ENCODE data around the gene DCST1. TPM values are rescaled to one million over a fixed set of nuclear protein-coding genes. Genes with fewer than 3 reads are reported as not detected.

The DCST1 gene
- total and polyA plus RNA-seq, 2 donors (not counting 1 experiment from before 2014, with no cell fraction given) = not detected

GRCh38 chr1:154988058-154988954 lies 45.3 kb upstream of the DCST1 start:
- H3K36me3 ChIP-seq (ENCODE audit: control insufficient read depth, insufficient read depth, low read length) = peaks cover 8% of the 10 kb centered on the region
- H3K79me2 ChIP-seq (ENCODE audit: control insufficient read depth, insufficient read depth, low read length) = peaks cover 12% of the 10 kb centered on the region
- TF ChIP-seq CTCF (conservative IDR thresholded peaks at IDR 0.05 in 1 of 2, IDR thresholded peaks at IDR 0.05 in 1 of 2; ENCODE audit: low read depth in 1 of 2, low read length in 2 of 2) (peak in 1 of 2 donors; percentile 4), EZH2 (IDR thresholded peaks at IDR 0.05; ENCODE audit: low read length, missing control alignments) (no peak)
- no peaks in the 10 kb centered on the region for H3K27me3 ChIP-seq (ENCODE audit: control insufficient read depth, insufficient read depth, low read length)
- H3K27ac ChIP-seq (ENCODE audit: insufficient read depth, low read length) = no peak overlapping the region
- H3K4me2 ChIP-seq (ENCODE audit: extremely low read depth, insufficient read depth, low read length) = no peak overlapping the region
- no peaks in the 10 kb centered on the region for H3K9me3 ChIP-seq (ENCODE audit: control insufficient read depth, insufficient read depth, low read depth, low read length)
- H3K9ac ChIP-seq (ENCODE audit: insufficient read depth, low read length) = no peak overlapping the region
- no peak overlapping the region for H2AFZ ChIP-seq (ENCODE audit: low read length)
- no peak for DNase-seq (ENCODE audit: low read depth in 2 of 2)
- H4K20me1 ChIP-seq (ENCODE audit: control insufficient read depth, extremely low read depth, insufficient read depth, low read length) = no peaks in the 10 kb centered on the region
- no peak overlapping the region for H3K4me3 ChIP-seq (replicated peaks in 1 of 4; ENCODE audit: control extremely low read depth in 1 of 4, insufficient read depth in 1 of 4, low read depth in 3 of 4, low read length in 4 of 4)
- peaks cover 2% of the 10 kb centered on the region for H3K4me1 ChIP-seq (ENCODE audit: control insufficient read depth, extremely low read depth, insufficient read depth, low read length)

- H3K27ac ChIP-seq (ENCODE audit: insufficient read depth, low read length) = no peak overlapping the region
- H4K20me1 ChIP-seq (ENCODE audit: control insufficient read depth, extremely low read depth, insufficient read depth, low read length) = no peaks in the 10 kb centered on the region
- no peak overlapping the region for H3K4me3 ChIP-seq (replicated peaks in 1 of 4; ENCODE audit: control extremely low read depth in 1 of 4, insufficient read depth in 1 of 4, low read depth in 3 of 4, low read length in 4 of 4)
- H3K27me3 ChIP-seq (ENCODE audit: control insufficient read depth, insufficient read depth, low read length) = no peaks in the 10 kb centered on the region
- H3K9ac ChIP-seq (ENCODE audit: insufficient read depth, low read length) = no peak overlapping the region
- H3K4me1 ChIP-seq (ENCODE audit: control insufficient read depth, extremely low read depth, insufficient read depth, low read length) = no peaks in the 10 kb centered on the region
- no peak for TF ChIP-seq EZH2 (IDR thresholded peaks at IDR 0.05; ENCODE audit: low read length, missing control alignments)
- no peak for TF ChIP-seq CTCF (conservative IDR thresholded peaks at IDR 0.05 in 1 of 2, IDR thresholded peaks at IDR 0.05 in 1 of 2; ENCODE audit: low read depth in 1 of 2, low read length in 2 of 2)
- no peak overlapping the region for H3K4me2 ChIP-seq (ENCODE audit: extremely low read depth, insufficient read depth, low read length)
- H2AFZ ChIP-seq (ENCODE audit: low read length) = no peak overlapping the region
- H3K36me3 ChIP-seq (ENCODE audit: control insufficient read depth, insufficient read depth, low read length) = peaks cover 8% of the 10 kb centered on the region
- DNase-seq (ENCODE audit: low read depth in 2 of 2) = no peak
- H3K9me3 ChIP-seq (ENCODE audit: control insufficient read depth, insufficient read depth, low read depth, low read length) = no peaks in the 10 kb centered on the region
- peaks cover 3% of the 10 kb centered on the region for H3K79me2 ChIP-seq (ENCODE audit: control insufficient read depth, insufficient read depth, low read length)
Observed at GRCh38 chr1:154989195-154989860, 44.3 kb upstream of the DCST1 start.

- TF ChIP-seq CTCF (conservative IDR thresholded peaks at IDR 0.05 in 1 of 2, IDR thresholded peaks at IDR 0.05 in 1 of 2; ENCODE audit: low read depth in 1 of 2, low read length in 2 of 2) = no peak
- TF ChIP-seq EZH2 (IDR thresholded peaks at IDR 0.05; ENCODE audit: low read length, missing control alignments) = no peak
- no peak overlapping the region for H3K9ac ChIP-seq (ENCODE audit: insufficient read depth, low read length)
- H3K27ac ChIP-seq (ENCODE audit: insufficient read depth, low read length) = no peak overlapping the region
- peaks cover 8% of the 10 kb centered on the region for H3K36me3 ChIP-seq (ENCODE audit: control insufficient read depth, insufficient read depth, low read length)
- no peak overlapping the region for H3K4me2 ChIP-seq (ENCODE audit: extremely low read depth, insufficient read depth, low read length)
- H3K9me3 ChIP-seq (ENCODE audit: control insufficient read depth, insufficient read depth, low read depth, low read length) = no peaks in the 10 kb centered on the region
- no peaks in the 10 kb centered on the region for H3K4me1 ChIP-seq (ENCODE audit: control insufficient read depth, extremely low read depth, insufficient read depth, low read length)
- no peak for DNase-seq (ENCODE audit: low read depth in 2 of 2)
- H4K20me1 ChIP-seq (ENCODE audit: control insufficient read depth, extremely low read depth, insufficient read depth, low read length) = no peaks in the 10 kb centered on the region
- H3K79me2 ChIP-seq (ENCODE audit: control insufficient read depth, insufficient read depth, low read length) = no peaks in the 10 kb centered on the region
- no peak overlapping the region for H3K4me3 ChIP-seq (replicated peaks in 1 of 4; ENCODE audit: control extremely low read depth in 1 of 4, insufficient read depth in 1 of 4, low read depth in 3 of 4, low read length in 4 of 4)
- no peak overlapping the region for H2AFZ ChIP-seq (ENCODE audit: low read length)
- H3K27me3 ChIP-seq (ENCODE audit: control insufficient read depth, insufficient read depth, low read length) = no peaks in the 10 kb centered on the region
Observed at GRCh38 chr1:154990276-154990675, 43.3 kb upstream of the DCST1 start.
